GM18951 (cell line): ENCODE results near the gene ODR4.
"Not testable (repeated sequence)": the region's sequence is repeated elsewhere in the genome, so short reads cannot be mapped to it uniquely, and the experiment has no call there.

Source experiments
- POLR2A ChIP-seq: IDR thresholded peaks from 4 replicates; pipeline ENCODE4 v1.6.1; 2011; ENCODE audit warnings: mild to moderate bottlenecking; ENCODE audit not compliant: insufficient read length, insufficient read depth; ENCODE audit errors: extremely low read depth
- in situ Hi-C: fragments of 300-500 bp; cut with MboI; formaldehyde crosslinking; loops from one replicate; pipeline ENCODE4 v1.12.0; 2022; ENCODE audit warnings: low sequenced_read_pairs, mixed read lengths, inconsistent platforms; ENCODE audit not compliant: unreplicated experiment

ODR4 gene

GRCh38 chr1:186375152-186375928, at the start of gene ODR4, which contains the start of gene TPR:
Gene ODR4 (plus strand): TSS chr1:186375838. CDS start chr1:186379786, 3,948 bp downstream.
Gene TPR (minus strand): TSS chr1:186375253. CDS start chr1:186375028, 225 bp downstream.
- in situ Hi-C loops, result no loop called here
- peak; percentile 87 for TF ChIP-seq POLR2A

DNA sequence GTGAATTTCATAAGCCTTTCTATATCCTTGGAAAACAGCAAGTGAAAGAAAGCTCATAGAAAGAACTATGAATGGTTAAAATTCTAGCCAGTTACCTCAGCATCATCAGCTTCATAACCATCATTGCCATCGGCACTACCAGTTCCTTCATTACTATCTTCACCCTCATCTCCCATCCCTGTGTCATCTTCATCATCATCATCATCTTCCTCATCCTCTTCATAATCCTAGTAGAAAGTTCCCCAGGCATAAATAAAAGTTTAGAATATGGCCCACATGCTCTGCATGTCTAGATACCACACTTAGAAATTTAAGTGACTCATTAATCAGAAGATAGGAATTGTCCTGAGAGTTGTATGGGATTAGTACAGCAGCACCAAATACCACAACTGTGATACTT, 49.6 kb upstream of the ODR4 start:
- in situ Hi-C loops, result no loop called here
- no peak for TF ChIP-seq POLR2A

- in situ Hi-C loops, result no loop called here
- TF ChIP-seq POLR2A, result no peak
Measured at GRCh38 chr1:186327331-186327730, 48.3 kb upstream of the ODR4 start.

- in situ Hi-C loops, result no loop called here
- no peak for TF ChIP-seq POLR2A
Measured at GRCh38 chr1:186330758-186331157, 44.9 kb upstream of the ODR4 start.

DNA sequence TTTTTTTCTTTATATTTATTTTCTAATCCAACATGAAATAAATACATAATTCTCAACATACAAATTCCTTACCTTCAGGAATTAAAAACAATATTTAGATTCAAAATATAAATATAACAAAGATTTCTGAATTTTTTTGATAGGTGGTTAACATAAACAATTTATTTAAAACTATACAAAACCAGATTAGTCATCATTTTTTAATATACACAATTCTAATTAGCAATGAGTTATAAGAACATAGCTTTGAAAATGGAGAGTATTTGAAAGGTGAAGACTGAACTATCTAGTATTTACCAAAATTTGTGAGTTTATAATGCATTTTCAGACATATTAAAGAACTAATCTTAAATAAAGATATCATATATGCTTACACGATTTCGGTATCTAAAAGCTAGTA, 38.1 kb upstream of the ODR4 start:
- TF ChIP-seq POLR2A, result no peak
- in situ Hi-C loops, result no loop called here

- no peak for TF ChIP-seq POLR2A
Measured at GRCh38 chr1:186340772-186341171, 34.9 kb upstream of the ODR4 start.

GRCh38 chr1:186347837-186348691, 27.6 kb upstream of the ODR4 start:
- in situ Hi-C loops, result not testable (repeated sequence)

More at GRCh38 chr1:186340772-186341171, 34.9 kb upstream of the ODR4 start:
- in situ Hi-C loops, result no loop called here

- in situ Hi-C loops, result no loop called here
- TF ChIP-seq POLR2A, result no peak
Measured at GRCh38 chr1:186374303-186375151, 1.1 kb upstream of the ODR4 start.

GRCh38 chr1:186375929-186376319, 286 bp downstream of the ODR4 start:
- TF ChIP-seq POLR2A, result no peak

GRCh38 chr1:186386725-186387383, 11.2 kb downstream of the ODR4 start:
- in situ Hi-C loops, result no loop called here

More at GRCh38 chr1:186375929-186376319, 286 bp downstream of the ODR4 start:
- in situ Hi-C loops, result no loop called here

GRCh38 chr1:186390925-186391324, 15.3 kb downstream of the ODR4 start:
- in situ Hi-C loops, result no loop called here

More at GRCh38 chr1:186386725-186387383, 11.2 kb downstream of the ODR4 start:
- TF ChIP-seq POLR2A, result no peak

GRCh38 chr1:186391841-186392240, 16.2 kb downstream of the ODR4 start:
- TF ChIP-seq POLR2A, result no peak
- in situ Hi-C loops, result no loop called here

More at GRCh38 chr1:186390925-186391324, 15.3 kb downstream of the ODR4 start:
- no peak for TF ChIP-seq POLR2A

DNA sequence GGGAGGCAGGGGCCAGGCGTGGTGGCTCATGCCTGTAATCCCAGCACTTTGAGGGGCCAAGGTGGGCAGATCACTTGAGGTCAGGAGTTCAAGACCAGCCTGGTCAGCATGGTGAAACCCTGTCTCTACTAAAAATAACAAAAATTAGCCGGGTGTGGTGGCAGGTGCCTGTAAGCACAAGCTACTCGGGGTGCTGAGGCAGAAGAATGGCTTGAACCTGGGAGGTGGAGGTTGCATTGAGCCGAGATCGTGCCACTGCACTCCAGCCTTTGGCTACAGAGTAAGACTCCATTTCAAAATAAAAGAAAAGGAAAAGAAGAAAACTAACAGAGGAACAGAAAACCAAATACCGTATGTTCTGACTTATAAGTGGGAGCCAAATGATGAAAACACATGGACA, 17.1 kb downstream of the ODR4 start:
- in situ Hi-C loops, result not testable (repeated sequence)

- in situ Hi-C loops, result not testable (repeated sequence)
Measured at GRCh38 chr1:186401446-186401845, 25.8 kb downstream of the ODR4 start.
